AG04450 (cell line): ENCODE results near the gene RNF130. TPM values are rescaled to one million over a fixed set of nuclear protein-coding genes. Genes with fewer than 3 reads are reported as not detected.

Source experiments
- CTCF ChIA-PET: fragments of 300-600, 350-600 bp; formaldehyde crosslinking; extraction: SDS; loops from one replicate; lab custom pipeline; 2022; ENCODE audit warnings: antibody characterized with exemption, inconsistent platforms; lab: Charles Lee
- POLR2A ChIA-PET: fragments of 350-600 bp; formaldehyde crosslinking; extraction: SDS; loops from one replicate; lab custom pipeline; 2021; ENCODE audit warnings: antibody characterized with exemption, inconsistent platforms; lab: Yijun Ruan, JAX
- DNase-seq: peaks from one replicate; pipeline ENCODE4 v3.0.0-alpha.2; 2011; ENCODE audit warnings: low read depth, low spot score
- H3K27ac ChIP-seq: one replicate; pipeline ENCODE4 v1.5.1; 2012; ENCODE audit warnings: low read depth, low read length, control low read depth
- H3K27me3 ChIP-seq: one replicate; pipeline ENCODE4 v1.6.0; 2012; ENCODE audit warnings: low read length; ENCODE audit not compliant: control insufficient read depth, insufficient read depth
- H3K4me3 ChIP-seq: 2 replicates; pipeline ENCODE4 v1.5.1; 2011; ENCODE audit warnings: mild to moderate bottlenecking, low read depth, low read length, control low read depth
- H3K9me3 ChIP-seq: 2 replicates; pipeline ENCODE4 v1.5.1; 2012; ENCODE audit warnings: low read length; ENCODE audit not compliant: control insufficient read depth, insufficient read depth
- polyA plus RNA-seq: library from polyadenylated mRNA; depleted of rRNA; stranded (reverse); fragments of >200 nt; gene quantifications from 2 replicates; pipeline ENCODE4 v1.2.3, GENCODE V29; 2011
- TF ChIP-seq, protein P1 (sequence below): IDR thresholded peaks from 2 replicates; pipeline ENCODE4 v1.5.1; 2011; ENCODE audit warnings: low read depth, low read length, control low read depth, inconsistent platforms

RNF130 gene
- polyA plus RNA-seq, 1 experiment = 38.9 TPM

DNA sequence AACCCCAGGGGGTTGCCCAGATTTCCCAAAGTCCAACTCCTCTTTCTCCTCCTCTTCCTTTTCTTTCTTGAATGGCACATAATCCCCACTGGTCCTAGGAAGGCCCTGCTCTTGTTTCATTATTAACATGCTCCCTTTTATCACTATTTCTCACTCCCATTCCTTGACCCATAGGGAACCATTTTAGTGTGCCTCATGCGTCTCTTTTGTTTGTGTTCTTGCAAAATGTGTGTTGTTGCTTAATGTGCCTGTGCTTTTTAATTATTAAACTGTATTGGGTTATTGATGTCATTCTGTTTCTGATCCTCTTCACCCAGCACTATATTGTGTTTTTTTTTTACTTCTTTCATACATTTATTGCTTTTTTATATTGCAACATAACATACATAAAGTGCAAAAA lies 4.1 kb upstream of the RNF130 start:
- TF ChIP-seq, protein P1, sequence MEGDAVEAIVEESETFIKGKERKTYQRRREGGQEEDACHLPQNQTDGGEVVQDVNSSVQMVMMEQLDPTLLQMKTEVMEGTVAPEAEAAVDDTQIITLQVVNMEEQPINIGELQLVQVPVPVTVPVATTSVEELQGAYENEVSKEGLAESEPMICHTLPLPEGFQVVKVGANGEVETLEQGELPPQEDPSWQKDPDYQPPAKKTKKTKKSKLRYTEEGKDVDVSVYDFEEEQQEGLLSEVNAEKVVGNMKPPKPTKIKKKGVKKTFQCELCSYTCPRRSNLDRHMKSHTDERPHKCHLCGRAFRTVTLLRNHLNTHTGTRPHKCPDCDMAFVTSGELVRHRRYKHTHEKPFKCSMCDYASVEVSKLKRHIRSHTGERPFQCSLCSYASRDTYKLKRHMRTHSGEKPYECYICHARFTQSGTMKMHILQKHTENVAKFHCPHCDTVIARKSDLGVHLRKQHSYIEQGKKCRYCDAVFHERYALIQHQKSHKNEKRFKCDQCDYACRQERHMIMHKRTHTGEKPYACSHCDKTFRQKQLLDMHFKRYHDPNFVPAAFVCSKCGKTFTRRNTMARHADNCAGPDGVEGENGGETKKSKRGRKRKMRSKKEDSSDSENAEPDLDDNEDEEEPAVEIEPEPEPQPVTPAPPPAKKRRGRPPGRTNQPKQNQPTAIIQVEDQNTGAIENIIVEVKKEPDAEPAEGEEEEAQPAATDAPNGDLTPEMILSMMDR = no peak
- no peak overlapping the region for H3K27ac ChIP-seq
- CTCF ChIA-PET = interaction anchor here (0.7 kb wide), 1 partner anchor 94 kb away, joined by 3 read pairs; no protein-coding TSS in a partner anchor
- no peak overlapping the region for H3K4me3 ChIP-seq
- no peak for DNase-seq
- H3K27me3 ChIP-seq = peaks cover 7% of the 10 kb centered on the region
- POLR2A ChIA-PET = interaction anchor here (0.6 kb wide), 1 partner anchor 151 kb away, joined by 3 read pairs; no protein-coding TSS in a partner anchor
- H3K9me3 ChIP-seq = peaks cover 17% of the 10 kb centered on the region

DNA sequence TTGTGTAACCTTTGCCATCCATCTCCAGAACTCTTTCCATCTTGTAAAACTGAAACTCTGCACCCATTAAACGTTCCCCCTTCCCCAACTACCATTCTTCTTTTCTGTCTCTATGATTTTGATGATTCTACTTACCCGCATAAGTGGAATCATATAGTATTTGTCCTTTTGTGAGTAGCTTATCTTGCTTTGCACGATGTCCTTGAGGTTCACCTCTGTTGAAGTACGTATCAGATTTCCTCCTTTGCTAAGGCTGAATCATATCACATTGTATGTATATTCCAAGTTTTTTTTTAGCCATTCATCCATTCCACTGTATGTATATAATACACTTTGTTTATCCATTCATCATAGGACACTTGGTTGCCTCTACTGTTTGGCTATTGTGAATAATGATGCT lies 2.9 kb upstream of the RNF130 start:
- no peak overlapping the region for H3K27ac ChIP-seq
- peaks cover 3% of the 10 kb centered on the region for H3K27me3 ChIP-seq
- POLR2A ChIA-PET = no interaction called here
- no peak overlapping the region for H3K4me3 ChIP-seq
- DNase-seq = no peak
- TF ChIP-seq, protein P1 = no peak
- H3K9me3 ChIP-seq = peaks cover 14% of the 10 kb centered on the region
- CTCF ChIA-PET = interaction anchor here (3.0 kb wide), 1 partner anchor 16 kb away, joined by 20 read pairs; no protein-coding TSS in a partner anchor

DNA sequence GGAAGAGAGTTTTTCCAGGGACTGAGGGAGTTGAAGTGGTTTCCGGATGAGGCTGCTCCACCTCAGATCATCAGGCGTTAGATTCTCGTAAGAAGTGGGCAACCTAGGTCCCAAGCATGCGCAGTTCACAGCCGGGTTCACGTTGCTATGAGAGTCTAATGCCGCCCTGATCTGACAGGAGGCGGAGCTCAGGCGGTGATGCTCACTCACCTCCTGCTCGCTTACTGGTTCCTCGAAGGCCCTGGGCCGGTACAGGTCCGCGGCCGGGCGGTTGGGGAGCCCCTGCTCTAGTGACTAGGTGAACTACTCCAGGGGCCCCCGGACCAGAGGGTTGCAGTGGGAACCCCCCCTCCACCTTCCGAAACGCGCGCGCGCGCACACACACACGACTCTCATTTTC lies 997 bp upstream of the RNF130 start:
- peaks cover 14% of the 10 kb centered on the region for H3K9me3 ChIP-seq
- TF ChIP-seq, protein P1 = no peak
- no peak overlapping the region for H3K4me3 ChIP-seq
- peaks cover 3% of the 10 kb centered on the region for H3K27me3 ChIP-seq
- DNase-seq = no peak
- ChIA-PET POLR2A (no interaction called here), CTCF (interaction anchor here (3.0 kb wide), 1 partner anchor 18 kb away, joined by 20 read pairs; no protein-coding TSS in a partner anchor)
- peak overlapping the region; percentile 31 for H3K27ac ChIP-seq

DNA sequence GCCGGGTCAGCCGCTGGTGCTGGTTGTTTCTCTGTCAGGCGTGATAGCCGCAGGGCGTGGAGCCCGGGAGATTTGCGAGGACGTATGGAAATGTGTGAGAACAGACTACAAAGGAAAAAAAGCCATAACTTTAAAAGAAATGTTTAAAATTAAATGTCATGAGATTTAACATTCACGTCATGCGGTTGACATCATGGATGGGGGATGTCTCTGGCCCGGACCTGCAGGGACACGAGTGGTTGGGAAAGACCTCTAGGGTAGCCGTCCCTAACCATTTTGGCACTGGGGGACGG lies 643 bp upstream of the RNF130 start:
- TF ChIP-seq, protein P1 = no peak
- Histone ChIP-seq H3K9me3 (peaks cover 14% of the 10 kb centered on the region), H3K27me3 (peaks cover 3% of the 10 kb centered on the region), H3K4me3 (no peak overlapping the region), H3K27ac (peak overlapping the region; percentile 31)
- DNase-seq = no peak
- CTCF ChIA-PET = interaction anchor here (3.0 kb wide), 1 partner anchor 18 kb away, joined by 20 read pairs; no protein-coding TSS in a partner anchor
- POLR2A ChIA-PET = no interaction called here

DNA sequence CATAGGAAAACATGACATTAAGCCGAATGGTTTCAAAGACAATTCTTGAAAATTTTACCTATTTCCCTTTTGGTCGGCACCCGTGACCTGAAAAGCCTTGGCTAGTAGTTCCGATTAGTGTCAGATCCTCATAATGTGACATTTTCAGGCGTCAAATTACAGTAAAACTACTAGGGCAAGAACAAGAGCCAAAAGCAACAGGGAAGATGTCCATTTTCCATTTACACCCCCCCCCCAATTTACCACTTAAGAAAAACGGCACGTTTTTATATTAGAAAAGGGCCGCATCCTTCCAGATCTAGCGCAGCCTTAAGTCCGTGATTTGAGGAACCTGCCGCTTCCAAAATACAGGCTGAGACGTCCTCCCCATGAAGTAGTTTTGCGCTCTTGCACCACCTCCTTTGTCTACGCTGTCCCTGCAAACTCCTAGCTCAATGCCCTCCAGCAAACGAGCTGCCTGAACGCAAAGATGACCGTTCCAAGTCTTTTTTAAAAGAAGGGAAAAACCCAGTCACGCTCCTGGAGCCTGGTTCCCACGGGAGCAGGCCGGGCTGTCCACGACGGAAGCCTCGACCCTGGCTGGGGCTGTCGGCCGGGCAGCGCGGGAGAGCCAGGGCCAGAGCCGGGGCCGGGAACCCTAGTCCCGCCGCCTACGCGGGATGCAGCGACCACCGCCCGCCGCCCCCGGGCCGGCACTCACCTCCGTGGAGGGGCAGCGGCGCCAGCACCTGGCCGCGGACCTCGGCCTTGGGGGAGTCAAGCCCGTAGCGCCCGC lies 616 bp downstream of the RNF130 start:
- Histone ChIP-seq H3K27me3 (peaks cover 3% of the 10 kb centered on the region), H3K4me3 (peak overlapping the region; percentile 80), H3K27ac (peak overlapping the region; percentile 21), H3K9me3 (peaks cover 14% of the 10 kb centered on the region)
- POLR2A ChIA-PET = no interaction called here
- no peak for DNase-seq
- CTCF ChIA-PET = no interaction called here
- TF ChIP-seq, protein P1 = no peak
